HG02938 (cell line): ENCODE data around the gene CHKA.

Experiments
- ATAC-seq: cut with Tn5 transposase; IDR thresholded peaks from one replicate; pipeline ENCODE4 v1.9.1; 2021; ENCODE audit warnings: mild to moderate bottlenecking, moderate library complexity; ENCODE audit not compliant: unreplicated experiment

CHKA gene

DNA sequence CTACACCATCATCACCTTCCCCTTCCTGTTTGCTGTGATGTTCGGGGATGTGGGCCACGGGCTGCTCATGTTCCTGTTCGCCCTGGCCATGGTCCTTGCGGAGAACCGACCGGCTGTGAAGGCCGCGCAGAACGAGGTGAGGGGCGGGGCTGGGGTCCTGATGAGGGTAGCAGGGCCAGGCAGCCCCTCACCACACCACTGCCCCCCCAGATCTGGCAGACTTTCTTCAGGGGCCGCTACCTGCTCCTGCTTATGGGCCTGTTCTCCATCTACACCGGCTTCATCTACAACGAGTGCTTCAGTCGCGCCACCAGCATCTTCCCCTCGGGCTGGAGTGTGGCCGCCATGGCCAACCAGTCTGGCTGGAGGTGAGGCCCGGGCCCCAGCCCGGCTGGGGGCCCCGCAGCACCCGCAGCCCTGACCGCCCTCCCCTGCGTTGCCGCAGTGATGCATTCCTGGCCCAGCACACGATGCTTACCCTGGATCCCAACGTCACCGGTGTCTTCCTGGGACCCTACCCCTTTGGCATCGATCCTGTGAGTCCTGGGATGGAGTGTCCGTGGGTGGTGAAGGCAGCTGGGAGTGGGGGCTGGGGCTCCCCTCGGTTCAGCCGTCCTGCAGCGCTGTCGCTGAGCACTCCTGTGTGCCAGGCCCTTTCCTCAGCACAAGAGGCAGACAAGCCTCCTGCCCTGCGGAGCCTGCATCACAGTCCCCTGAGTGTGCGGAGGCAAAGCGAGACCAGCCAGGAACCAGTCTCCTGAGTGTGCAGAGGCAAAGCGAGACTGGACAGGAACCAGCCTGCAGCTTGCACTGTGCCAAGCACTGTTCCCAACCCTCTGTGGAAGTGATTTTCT lies 73.5 kb downstream of the CHKA start:
- ATAC-seq, result no peak

DNA sequence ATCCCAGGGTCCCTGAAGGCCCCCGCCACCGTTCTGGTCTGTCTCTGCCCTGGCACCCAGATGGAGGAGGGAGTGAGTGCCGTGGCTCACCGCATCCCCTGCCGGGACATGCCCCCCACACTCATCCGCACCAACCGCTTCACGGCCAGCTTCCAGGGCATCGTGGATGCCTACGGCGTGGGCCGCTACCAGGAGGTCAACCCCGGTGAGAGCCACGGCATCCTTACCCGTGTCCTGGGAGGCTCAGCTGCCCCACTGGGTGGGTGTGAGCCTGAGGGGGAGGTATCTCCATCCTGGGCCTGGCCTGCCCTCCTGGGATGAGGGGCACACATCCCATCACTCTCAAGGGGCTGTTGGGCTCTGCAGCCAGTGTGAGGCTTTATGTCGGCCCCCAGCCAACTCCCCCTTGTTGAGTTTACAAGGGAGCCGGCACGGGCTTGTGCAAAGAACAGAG lies 76.3 kb downstream of the CHKA start:
- no peak for ATAC-seq

DNA sequence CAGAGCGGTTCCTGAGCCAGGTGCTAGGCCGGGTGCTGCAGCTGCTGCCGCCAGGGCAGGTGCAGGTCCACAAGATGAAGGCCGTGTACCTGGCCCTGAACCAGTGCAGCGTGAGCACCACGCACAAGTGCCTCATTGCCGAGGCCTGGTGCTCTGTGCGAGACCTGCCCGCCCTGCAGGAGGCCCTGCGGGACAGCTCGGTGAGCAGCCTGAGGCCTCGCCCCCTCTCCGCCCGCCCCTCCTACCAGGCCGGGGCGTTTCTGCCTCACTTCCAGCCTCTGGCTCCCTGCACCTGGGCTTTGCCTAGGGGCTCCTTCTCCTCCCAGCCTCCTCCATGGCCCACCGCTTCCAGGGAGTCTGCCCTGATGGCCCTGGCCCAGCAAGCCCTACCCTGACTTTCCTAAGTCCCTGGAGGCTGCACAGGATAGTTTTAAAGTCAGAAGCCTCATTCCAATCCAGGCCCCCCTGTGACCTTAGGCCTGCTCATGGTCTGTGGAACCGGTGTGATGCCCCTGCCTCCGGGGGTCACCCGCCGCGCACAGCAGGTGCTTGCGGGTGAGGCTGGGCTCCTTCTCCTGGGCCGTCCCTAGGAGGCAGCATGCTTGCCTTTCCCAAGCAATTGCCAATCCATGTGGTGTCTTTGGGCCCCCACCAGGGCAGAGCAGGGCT lies 76.9 kb downstream of the CHKA start:
- ATAC-seq, result no peak

DNA sequence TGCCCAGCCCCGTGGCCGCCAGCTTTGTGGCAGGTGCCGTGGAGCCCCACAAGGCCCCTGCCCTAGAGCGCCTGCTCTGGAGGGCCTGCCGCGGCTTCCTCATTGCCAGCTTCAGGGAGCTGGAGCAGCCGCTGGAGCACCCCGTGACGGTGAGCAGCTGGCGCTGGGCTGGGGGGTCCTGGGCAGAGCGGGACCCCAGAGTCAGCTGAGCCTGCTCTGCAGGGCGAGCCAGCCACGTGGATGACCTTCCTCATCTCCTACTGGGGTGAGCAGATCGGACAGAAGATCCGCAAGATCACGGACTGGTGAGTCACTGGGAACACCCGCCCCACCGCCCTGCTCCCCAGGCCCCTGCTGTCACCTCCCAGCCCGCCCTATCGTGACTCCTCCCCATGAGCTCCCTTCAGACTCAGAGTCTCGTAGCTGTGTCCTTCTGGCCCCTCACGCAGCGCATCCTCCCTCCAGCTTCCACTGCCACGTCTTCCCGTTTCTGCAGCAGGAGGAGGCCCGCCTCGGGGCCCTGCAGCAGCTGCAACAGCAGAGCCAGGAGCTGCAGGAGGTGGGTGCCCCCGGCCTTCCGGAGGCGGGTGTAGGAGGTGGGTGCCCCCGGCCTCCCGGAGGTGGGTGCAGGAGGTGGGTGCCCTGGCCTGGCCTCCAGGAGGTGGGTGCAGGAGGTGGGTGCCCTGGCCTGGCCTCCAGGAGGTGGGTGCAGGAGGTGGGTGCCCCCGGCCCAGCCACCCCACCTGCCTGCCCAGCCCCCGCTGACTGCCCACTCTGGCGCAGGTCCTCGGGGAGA lies 77.6 kb downstream of the CHKA start:
- no peak for ATAC-seq

DNA sequence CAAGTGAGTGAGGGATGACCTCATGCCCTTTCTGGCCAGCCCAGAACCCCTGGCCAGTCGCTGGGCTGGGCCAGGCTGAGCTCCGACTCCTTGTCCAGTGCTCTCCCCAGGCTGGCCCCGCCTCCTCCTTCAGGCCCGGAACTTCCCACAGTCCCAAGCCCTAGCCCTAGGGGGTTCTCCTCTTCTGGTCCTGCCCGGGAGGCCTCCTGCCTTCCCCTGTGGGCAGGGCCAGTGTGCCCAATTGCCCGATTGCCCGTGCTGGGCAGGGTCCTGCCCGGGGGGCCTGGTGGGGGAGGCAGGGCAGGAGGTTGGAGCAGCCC lies 78.2 kb downstream of the CHKA start:
- no peak for ATAC-seq

DNA sequence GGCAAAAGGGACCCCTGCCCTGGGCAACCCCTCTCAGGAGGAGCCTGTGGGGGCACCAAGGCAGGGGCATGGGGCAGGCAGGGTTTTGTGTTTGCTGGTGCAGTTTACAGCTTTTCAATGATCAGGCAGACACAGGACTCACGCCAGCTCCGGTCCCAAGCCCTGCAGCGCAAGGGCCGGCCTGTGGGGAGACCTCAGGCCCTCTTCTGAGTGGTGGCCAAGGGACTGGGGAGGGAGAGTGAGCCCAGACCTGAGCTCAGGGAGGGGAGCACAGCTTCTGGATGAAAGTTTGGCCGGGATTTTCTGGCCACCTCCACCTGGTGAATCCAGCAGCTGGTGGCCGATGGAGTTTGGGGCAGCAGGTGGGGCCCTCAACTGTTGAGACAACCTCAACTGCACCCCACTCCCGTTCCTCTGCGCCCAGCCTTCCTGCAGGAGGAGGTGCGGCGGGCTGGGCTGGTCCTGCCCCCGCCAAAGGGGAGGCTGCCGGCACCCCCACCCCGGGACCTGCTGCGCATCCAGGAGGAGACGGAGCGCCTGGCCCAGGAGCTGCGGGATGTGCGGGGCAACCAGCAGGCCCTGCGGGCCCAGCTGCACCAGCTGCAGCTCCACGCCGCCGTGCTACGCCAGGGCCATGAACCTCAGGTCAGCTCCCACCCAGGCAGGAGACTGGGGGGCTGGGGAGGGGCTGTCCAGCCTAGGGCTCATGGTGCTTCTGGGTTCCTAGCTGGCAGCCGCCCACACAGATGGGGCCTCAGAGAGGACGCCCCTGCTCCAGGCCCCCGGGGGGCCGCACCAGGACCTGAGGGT lies 78.8 kb downstream of the CHKA start:
- ATAC-seq, result no peak

DNA sequence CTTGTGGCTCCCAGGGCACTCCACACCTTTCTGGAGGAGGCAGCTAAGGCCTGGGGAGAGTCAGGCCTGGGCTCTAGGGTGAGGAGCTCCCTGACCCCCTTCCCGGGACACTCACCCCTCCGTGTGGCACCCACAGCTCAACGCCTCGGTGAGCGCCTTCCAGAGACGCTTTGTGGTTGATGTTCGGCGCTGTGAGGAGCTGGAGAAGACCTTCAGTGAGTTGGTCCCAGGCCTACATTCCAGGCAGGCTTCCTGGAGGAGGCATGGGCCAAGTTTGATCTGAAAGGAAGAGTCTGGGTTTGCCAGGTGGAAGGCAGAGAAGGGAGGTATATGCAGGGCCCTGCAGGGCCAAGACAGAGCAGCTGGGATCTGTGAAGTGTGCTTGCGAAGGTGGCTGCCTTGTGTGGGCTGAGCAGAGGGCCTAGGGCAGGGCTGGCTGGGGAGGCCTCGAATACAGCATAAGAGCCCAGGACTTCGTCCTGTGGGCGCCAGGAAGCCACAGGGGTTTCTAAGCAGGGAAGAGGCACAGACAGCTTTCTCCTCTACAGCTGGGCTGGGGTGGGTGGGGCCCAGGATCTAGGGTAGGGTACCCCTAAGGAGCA lies 79.5 kb downstream of the CHKA start:
- no peak for ATAC-seq

DNA sequence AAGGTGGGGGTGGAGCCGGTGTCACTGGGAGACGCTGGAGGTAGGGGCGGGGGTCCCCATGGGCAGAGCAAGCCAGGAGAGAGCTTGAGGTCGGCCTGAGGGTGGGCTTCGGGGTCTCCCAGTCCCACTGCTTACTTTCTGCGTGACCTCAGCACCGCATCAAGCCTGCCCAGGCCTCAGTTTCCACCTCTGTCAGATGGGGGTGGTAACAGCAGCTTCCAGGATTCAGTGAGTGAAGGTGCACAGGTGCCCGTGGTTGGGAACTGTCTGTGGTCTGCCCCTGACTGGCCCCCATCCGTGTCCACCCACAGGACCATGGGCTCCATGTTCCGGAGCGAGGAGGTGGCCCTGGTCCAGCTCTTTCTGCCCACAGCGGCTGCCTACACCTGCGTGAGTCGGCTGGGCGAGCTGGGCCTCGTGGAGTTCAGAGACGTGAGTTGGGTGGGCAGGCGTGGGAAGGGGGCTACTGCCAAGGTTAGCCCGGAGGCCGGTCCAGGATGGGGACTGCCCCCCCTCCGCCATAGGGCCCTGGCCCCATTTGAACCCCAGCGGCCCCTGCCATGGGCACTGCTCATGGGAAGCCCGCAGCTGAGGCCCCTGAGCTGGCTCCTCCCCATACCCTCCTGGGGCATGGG lies 80.1 kb downstream of the CHKA start:
- no peak for ATAC-seq

DNA sequence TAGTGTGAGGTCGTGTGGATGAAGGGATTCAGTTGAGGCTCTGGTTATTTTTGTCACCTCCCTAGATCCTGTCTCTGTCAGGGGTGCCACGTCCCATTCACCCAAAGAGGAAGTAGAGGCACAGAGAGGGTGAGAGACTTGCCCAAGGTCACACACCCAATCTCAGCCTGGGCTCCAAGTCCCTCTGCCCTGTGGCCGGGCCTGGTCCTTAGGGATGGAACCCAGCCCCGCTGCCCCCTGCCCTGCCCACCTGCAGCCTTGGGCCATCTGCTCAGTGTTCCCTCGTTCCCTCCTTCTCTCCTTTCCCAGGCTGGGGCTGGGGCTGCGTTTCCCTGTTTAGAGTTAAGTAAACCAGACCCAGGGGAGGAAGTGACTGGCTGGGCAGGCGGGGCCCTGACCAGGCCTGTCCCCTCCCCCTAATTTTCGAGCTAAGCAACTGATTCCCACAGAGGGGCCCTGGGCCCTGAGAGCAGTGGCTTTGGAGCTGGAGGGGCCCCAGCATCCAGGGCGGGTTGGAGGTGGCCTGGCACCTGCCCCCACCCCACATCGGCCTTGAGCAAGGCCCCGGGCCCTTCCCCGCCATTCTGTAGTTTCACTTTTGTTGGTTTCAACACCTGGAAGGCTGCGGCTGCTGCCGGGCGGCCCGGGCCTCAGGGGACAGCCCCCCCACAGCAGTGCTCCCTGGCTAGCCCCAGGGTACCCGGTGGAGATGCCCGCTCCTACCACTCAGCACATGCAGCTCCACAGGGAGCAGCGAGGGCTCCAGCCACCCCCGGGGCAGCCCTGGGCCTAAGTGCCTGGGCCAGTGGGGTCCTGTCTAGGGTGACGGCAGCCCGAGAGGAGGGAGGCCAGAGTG lies 80.9 kb downstream of the CHKA start:
- peak; percentile 39 for ATAC-seq

DNA sequence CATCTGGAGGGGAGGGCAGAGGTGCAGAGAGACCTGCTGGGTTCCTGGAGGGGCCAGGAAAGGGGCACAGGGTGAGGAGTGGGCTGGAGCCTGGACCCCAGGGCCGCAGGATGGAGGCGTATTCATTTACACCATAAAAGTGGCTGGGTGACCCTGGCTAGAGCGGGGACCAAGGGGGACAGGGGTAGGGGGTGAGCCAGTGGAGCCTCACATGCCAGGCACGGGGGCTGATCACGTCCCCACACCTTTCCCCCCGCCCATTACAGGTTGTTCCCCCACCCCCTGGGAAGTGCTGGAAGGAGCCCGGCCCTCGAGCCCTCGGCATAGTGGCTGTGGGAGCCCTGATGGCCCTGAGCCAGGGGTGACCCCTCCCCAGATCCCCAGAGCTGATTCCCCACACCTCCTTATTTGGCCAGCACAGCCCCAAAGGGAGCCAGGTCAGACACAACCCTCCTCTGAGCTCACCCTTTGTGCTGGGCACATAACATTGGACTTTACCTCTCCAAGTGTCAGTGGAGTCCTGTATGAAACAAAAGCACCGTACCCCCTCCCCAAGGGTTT lies 81.6 kb downstream of the CHKA start:
- ATAC-seq, result no peak

DNA sequence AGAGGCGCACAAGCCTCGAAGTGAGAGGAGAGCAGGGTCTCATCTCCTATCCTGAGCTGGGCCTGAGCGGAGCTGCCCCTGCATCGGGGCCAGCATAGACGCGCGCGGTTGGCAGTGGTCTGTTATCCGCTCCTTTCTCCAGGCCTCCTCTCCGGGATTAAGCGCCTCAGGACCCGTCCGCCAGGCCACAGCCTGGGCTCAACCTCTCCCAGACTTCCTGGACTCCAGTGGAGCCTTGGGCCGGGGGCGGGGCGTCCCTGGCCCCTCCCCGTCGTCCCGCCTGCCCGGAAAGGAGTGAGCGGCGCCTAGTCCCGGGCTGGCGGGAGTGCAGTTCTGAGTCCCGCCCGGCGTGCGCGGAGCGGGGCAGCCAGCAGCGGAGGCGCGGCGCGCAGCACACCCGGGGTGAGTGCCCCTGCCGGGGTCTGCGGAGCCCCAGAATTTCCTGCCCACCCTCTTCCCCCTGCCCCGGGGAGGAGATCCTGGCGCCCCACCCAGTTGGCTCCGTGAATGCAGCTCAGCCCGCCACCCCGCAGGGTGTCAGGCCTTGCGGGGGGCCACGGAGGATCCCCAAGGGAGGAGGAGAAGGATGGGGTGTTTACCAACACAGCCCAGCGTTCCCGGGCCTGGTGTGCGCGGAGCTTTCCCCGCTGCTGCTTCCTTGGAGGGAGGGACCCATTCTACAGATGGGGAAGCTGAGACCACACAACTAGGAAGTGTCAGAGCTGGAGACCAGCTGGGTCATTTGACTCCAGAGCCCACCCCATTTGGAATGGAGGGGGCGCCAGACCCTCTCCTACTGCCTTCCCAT lies 82.3 kb downstream of the CHKA start, which contains the start of gene TCIRG1:
Gene TCIRG1 (plus strand): TSS at position 308 of the 808 bp plus-strand sequence. CDS start 2,247 bp downstream, outside the sequence.
- no peak for ATAC-seq

DNA sequence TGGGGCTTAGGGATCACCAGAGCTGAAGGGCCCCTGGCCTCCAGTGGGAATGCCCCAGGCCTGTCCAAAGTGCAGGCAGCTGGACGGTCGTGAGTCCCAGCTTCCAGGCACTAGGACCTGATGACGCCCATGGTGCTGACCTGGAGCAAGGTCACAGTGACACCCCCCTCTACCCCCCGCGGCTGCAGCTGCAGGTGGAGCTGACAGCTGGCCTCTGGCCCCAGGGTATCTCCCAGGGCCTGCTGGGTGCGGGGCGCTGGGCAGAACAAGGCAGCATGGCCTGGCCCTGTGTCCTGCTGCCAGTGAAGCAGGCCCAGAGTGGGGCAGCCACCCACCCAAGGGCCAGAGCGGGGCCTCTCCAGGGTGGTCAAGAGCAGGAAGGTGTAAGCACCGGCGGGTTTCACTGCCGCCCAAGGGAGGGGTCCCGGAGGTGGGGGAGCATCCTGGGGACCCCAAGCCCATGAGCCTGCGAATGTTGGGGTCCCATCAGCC lies 82.9 kb downstream of the CHKA start:
- ATAC-seq, result no peak

DNA sequence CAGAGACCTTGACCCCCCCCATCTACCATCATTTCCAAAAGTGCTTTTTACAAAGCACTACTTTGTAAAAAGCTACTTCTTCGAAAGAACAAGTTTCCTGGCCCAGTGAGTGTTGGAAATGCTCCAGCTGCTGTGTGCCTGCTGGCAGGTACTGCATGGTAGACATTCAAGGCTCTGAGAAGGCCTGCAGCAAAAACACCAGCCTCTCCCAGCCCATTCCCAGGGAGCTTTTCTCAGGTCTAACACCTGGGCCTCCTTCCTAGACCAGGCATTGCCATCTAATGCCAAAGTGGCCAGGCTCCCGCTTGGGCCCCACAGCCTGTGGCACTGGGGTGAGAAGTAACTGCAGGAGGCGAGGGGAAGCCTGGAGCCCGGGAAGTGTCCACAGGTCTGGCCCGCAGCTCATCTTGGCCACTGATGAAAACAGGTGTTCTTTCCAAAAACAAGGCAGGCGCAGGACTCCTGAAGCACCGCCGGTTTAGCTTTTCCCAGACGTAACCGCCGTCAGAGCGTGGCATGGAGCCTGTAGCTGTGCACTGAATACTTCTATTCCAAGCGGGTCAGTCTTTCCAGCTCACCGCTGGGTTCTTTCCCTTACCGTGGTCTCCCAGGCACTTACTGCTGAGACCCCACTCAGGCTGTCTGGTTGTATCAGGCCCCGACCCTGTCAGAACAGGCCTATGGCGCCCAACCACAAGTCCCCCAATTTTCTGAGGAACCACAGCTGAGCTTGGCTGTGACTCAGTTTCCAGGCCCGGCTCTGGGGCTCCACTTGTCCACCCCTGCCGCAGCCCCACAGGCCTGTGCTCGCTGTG lies 83.6 kb downstream of the CHKA start:
- ATAC-seq, result no peak

DNA sequence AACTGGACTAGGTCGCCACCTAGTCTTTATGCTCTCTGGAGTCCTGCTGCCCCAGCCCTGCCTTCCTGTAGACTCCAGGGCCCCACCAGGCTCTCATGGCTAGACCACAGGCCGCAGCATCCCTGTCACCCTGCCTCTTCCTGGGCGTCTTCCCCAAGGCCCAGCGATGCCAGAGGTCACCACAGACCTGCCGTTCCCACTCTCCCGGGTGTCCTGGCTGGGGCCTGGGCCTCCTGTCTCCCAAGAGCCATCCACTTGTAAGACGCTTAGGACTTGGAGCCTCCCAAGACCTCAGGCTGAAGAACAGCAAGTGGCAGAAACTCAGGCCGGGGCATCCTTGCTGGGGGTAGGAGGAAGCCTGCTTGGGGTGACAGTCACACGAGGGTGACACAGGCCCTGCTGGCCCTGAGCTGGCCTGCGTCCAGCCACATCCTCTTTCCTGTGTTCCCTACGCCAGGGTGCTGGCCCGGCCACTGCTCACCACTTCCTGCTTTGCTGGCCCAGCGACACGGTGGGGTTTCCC lies 84.4 kb downstream of the CHKA start:
- no peak for ATAC-seq

DNA sequence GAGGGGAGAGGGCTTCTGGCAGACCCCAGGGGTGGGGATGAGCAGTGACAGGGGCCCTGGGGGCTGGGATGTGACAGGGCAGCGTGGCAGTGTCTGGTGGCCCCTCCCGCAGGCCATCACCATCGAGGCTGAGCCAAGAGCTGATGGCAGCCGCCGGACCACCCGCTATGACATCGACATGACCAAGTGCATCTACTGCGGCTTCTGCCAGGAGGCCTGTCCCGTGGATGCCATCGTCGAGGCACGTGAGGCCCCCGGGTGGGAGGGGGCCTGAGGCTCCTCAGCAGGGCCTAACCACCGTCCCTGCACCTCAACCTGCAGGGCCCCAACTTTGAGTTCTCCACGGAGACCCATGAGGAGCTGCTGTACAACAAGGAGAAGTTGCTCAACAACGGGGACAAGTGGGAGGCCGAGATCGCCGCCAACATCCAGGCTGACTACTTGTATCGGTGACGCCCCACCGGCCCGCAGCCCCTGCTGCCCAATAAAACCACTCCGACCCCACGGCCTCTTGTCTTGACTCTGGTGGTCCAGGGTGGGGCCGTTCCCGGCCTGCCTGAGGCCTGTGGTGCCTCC lies 85.0 kb downstream of the CHKA start:
- no peak for ATAC-seq

DNA sequence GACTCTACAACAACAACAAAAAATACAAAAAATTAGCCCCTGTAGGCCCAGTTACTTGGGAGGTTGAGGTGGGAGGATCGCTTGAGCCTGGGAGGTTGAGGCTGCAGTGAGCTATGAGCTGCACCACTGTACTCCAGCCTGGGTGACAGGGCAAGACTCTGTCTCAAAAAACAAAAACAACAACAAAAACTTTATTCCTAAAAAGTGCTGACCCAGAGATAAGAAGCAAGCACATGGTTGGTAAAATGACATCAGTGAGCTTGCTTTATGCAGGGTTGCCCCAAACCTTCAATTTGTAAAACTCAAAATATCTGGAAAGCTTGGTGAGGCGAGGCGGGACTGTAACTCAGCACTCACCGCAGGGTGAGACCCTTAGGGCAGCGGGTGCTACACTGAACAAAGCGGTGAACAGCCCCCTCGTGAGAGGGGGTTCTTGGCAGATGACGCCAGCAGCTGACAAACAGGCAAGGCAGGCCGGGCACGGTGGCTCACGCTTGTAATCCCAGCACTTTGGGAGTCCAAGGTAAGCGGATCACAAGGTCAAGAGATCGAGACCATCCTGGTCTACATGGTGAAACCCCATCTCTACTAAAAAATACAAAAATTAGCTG lies 85.8 kb downstream of the CHKA start:
- no peak for ATAC-seq
